ENCODE data around the gene KCTD21. TPM values are rescaled to one million over a fixed set of nuclear protein-coding genes. Genes with fewer than 3 reads are reported as not detected.

Gene KCTD21
- total RNA-seq, 1 donor from 2014 or later, result 4.5 TPM

DNA sequence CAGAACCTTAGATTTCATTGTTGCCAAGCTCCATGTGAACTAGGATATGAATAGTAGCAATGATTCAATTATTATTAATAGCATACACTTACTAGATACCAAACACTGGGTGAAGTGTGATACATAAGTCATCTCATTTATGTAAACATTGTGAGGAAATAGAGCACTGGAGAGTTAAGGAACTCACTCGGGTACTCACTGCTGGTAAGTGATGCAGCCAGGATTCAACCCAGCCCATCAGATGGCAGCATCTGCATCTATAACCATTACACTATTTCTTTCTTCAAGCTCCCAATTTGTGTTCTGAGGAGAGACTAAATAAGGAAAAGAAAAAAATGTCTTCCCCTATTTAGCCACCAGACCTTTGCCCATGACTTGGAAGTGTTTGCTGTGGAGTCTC lies 38.8 kb downstream of the KCTD21 start:
- peak in 1 of 2 donors; percentile 60 for DNase-seq (ENCODE audit: low spot score in 2 of 2)
- FAIRE-seq, result no peak

DNA sequence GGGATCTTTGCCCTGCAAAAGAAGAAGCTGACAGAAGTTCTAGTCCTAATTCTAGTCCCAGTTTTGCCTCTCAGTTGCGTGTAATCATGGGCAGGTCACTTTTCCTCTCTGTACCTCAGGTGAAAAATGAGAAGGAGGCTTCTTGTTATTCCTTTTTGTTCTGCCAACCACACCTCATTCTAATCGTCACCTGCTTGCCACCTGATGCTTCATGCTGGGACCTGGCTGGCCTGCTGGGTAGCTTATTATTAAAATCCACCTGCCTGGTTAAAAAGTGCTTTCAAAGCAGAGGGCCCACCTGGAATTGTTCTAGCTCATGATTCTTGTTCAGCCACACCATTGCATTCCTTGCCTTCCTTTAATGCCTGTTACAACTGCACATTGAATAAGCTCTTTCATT lies 40.6 kb downstream of the KCTD21 start:
- FAIRE-seq (no peak), DNase-seq (ENCODE audit: low spot score in 2 of 2) (no peak)

DNA sequence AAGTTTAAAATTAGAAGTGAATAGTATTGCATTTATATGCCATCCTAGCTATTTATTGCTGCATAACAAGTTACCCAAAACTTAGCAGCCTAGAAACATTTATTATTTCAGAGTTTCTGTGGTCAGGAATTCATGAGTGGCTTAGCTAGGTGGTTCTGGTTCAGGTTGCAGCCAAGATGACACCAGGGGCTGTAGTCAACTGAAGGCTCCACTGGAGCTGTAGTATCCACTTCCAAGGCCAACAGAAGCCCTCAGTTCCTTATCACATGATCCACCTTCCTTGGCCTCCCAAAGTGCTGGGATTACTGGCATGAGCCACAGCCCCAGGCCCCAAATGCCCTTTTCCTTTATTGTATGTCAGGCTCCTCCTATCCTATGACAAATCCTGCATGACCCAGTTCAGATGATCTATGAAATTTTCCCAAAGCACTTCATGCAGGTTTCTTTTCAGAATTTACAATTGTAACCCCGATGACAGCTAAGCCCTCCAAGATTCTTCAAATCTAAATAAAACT lies 42.9 kb downstream of the KCTD21 start:
- no peak for DNase-seq (ENCODE audit: low spot score in 2 of 2)
- no peak for FAIRE-seq

DNA sequence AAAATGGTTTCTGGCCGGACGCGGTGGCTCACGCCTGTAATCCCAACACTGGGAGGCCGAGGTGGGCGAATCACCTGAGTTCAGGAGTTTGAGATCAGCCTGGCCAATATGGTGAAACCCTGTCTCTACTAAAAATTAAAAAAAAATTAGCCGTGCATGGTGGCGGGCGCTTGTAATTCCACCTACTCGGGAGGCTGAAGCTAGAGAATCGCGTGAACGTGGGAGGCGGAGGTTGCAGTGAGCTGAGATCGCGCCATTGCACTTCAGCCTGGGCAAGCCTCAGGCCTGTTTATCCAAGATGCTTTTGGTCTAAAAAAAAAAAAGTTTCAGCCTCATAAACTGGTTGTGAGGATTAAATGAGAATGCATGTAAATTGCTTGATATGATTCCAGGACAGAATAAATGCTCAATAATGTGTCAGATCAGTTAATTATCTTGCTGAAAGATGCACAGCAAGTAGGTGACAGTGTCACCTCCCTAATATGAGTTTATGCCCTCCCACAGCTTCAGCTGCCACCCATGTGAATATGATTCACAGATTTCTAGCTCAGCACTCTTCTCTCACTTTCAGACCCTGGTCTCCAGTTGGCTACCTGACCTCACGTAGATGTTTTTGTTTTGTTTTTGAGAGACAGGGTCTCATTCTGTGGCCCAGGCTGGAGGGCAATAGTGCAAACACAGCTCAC lies 47.9 kb downstream of the KCTD21 start:
- FAIRE-seq, result no peak
- no peak for DNase-seq (ENCODE audit: low spot score in 2 of 2)

DNA sequence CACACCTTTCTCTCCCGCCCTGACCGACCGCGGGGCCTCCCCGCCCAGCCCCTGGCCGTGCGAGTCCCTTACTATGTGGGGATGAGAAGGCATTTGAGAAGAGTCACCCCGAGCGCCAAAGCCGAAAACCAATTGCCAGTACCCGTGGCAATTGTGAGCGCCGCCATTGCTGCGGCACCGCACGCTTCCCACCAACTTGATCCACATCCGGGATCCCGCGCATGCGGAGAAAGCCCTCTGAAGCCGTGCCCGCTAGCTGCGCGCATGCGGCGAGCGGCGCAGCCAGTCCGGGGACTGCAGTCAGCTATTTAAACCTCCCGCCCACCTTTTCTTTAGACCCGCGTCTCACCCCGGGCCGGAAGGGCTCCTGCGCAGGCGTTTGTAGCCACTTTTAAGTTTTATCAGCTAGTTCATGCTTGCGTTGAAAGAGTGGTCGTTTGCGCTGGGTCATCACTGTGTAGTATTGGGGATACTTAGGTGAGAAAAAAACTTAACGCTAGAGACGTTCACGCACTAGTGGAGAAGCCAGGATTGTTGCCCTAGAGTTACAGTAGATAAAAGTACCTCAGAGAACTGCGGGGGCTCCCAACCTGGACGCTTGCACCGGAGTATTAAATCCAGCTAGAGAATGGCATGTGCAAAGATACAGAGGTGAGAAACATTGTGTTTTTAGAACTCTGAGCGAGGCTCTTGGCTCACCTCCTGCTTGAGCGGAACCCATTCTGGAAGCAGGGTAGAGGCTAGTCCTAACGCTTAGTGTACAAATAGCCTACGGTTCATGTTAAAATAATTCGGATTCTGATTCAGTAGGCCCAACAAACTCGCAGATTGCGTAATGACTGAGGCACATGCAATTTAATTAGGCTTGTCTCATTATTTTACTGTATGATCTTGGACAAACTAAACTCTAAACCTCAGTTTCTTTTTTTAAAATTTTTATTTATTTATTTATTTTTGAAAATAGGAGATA lies 48.7 kb downstream of the KCTD21 start, which contains the start of gene ALG8:
TSS of gene ALG8 (minus strand) at position 205 of the 970 bp plus-strand sequence. CDS start at position 167, 38 bp downstream.
- no peak for FAIRE-seq
- DNase-seq (ENCODE audit: low spot score in 2 of 2), result peak; percentile 75 to 94

DNA sequence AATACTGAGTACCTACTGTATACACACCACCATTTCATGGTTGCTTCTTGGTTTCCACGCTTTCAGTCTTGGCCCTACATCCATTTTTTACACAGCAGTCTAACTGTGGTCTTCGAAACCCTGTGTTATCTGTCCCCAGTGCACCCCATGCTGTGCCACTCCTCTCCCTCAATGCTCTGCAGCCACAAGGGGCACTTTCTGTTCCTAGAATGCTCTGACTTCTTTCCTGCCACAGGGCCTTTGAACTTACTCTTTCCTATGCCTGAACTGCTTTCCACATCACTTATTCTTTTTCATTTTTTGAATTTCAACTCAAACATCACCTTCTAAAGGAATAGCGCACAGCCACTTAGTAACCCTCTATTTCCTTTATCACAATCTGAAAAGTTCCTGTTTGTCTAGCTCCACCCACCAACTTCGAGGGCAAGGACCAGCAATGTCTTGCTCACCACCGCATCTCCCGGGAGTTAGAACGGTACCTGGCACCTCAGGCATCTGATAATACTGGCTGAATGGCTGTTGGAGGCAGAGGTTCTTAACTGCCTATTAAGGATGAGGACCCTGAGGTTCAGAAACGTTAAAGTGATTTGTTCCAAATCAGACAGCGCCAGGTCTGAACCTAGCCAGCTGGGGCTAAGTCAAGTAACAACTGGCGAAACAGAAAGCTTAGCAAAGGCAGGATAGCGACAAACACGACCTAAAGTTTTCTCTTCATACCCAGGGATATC lies 49.6 kb downstream of the KCTD21 start:
- FAIRE-seq, result no peak
- no peak for DNase-seq (ENCODE audit: low spot score in 2 of 2)

DNA sequence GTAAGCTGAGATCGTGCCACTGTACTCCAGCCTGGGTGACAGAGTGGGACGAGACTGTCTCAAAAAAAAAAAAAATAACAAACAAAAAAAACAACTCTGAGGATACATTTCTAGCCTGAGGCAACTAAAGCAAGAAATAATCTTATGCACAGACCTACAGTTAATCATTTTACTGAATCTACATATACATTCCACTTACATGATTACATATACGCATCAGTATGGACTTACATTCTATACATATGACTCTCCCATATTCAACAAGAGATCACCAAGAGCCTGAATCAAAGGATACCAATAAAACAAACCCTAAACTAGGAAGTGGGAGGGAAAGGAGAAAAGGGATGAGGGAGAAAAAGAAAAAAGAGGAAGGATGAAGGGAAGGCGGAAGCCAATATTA lies 50.1 kb downstream of the KCTD21 start:
- FAIRE-seq (no peak), DNase-seq (ENCODE audit: low spot score in 2 of 2) (no peak)

DNA sequence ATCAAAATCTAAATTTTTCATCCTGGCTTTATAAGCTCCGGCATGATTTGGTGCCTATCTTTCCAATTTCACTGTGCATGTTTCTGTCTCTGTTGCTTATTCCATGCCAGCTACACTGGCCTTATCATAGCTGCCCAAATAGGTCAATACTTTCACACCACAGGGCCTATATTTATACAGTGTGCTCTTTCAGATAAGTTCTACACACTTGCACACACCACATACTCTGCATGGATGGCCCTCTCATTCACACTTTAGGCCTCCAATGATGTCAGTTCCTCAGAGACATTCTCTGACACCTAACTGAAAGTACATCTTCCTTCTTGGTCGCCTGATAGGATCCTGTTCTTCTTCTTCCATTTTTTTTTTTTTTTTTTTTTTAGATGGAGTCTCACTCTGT lies 56.0 kb downstream of the KCTD21 start:
- FAIRE-seq, result no peak
- no peak for DNase-seq (ENCODE audit: low spot score in 2 of 2)

DNA sequence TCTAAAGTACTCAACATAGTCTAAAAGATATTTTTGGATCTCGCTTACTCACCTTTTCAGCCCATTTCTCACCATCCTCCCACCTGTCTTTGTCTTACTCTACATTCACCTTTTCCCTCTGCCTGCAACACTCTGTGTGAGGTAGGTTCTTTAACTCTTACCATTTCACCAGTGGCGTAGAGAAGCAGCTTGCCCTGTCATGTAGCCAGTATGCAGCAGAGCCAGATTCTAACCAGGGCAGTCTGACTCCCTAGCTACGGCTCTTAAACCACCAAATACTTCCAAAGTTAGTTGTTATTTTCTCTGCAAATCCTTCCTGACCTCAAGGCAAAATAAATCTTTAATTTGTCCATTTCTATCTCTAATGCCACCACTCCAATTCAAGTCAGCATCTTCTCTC lies 56.5 kb downstream of the KCTD21 start:
- FAIRE-seq, result no peak
- no peak for DNase-seq (ENCODE audit: low spot score in 2 of 2)

DNA sequence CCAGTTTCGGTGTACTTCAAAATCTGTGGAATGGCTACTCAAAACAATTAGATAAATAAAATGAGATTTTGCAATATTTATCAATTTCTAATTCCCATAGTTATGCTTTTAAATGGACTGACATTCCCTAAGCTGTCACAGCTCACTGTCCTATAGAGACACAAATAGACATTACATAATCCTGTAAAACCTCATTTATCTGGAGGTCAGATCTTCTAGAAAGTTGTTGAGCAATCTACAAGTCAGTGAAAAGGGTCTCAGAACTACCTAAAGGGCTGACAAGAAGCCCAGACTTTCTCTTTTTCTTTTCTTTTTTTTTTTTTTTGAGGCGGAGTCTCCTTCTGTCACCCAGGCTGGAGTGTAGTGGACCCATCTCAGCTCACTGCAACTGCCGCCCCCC lies 61.0 kb downstream of the KCTD21 start:
- no peak for FAIRE-seq
- DNase-seq (ENCODE audit: low spot score in 2 of 2), result no peak

Small RNA genes within 50 kb of the gene (small RNA-seq; reads per million reads assigned to genes)
- gene RNU6-126P, result not detected

Other genes starting within 250 kb of the KCTD21 start
- 46.9 TPM for gene INTS4, start 194.0 kb downstream of the KCTD21 start, total RNA-seq
- gene KCTD14, start 165.3 kb downstream of the KCTD21 start, total RNA-seq, result 0.82 TPM
- gene THRSP, start 124.8 kb downstream of the KCTD21 start, total RNA-seq, result not detected
- gene NDUFC2, start 108.8 kb downstream of the KCTD21 start, total RNA-seq, result 88.9 TPM
- gene ALG8, start 49.0 kb downstream of the KCTD21 start, total RNA-seq, result 54.2 TPM
- gene USP35, start 293 bp upstream of the KCTD21 start, total RNA-seq, result 12.2 TPM
- gene GAB2, start 229.2 kb upstream of the KCTD21 start, total RNA-seq, result 20.8 TPM

Measured in frontal cortex (tissue), 4 donors.